NCI-H187 (cell line): ENCODE measurements around the gene CFAP92.
"Not testable (repeated sequence)": the region's sequence is repeated elsewhere in the genome, so short reads cannot be mapped to it uniquely, and the experiment has no call there.

Experiments
- DNase-seq, 2 experiments: peaks; one replicate each; lab custom pipeline; 2025; lab: John Stamatoyannopoulos, UW

CFAP92 gene

GRCh38 chr3:128864849-128865804, 128.7 kb downstream of the CFAP92 start:
- DNase-seq: not testable (repeated sequence)

- no peak for DNase-seq
Observed at GRCh38 chr3:128864351-128864811, 129.5 kb downstream of the CFAP92 start.

- DNase-seq: no peak
Observed at GRCh38 chr3:128863560-128863959, 130.3 kb downstream of the CFAP92 start.

- DNase-seq: no peak
Observed at GRCh38 chr3:128861491-128861890, 132.4 kb downstream of the CFAP92 start.
